Activated CD4-positive, CD25-positive, alpha-beta regulatory T cell treated with anti-CD3 and anti-CD28 coated beads, Interleukin-2, amount 50 U/mL, for 16 hours (primary cell): ENCODE data around the gene HDGFL1.

Source experiments
- DNase-seq: peaks from one replicate; pipeline ENCODE4 v3.0.0-alpha.2; 2020; ENCODE audit warnings: low read depth, low spot score

HDGFL1 gene

GRCh38 chr6:22590423-22590822 lies 21.1 kb downstream of the HDGFL1 start:
- DNase-seq = no peak

GRCh38 chr6:22593895-22594294 lies 24.5 kb downstream of the HDGFL1 start:
- DNase-seq = no peak

GRCh38 chr6:22596011-22596410 lies 26.6 kb downstream of the HDGFL1 start:
- no peak for DNase-seq

GRCh38 chr6:22598339-22598738 lies 29.0 kb downstream of the HDGFL1 start:
- DNase-seq = no peak

GRCh38 chr6:22600059-22600458 lies 30.7 kb downstream of the HDGFL1 start:
- DNase-seq = no peak

GRCh38 chr6:22601984-22602383 lies 32.6 kb downstream of the HDGFL1 start:
- DNase-seq = no peak

- no peak for DNase-seq
Measured at GRCh38 chr6:22605736-22606135, 36.4 kb downstream of the HDGFL1 start.

GRCh38 chr6:22610127-22610526 lies 40.8 kb downstream of the HDGFL1 start:
- DNase-seq = no peak

GRCh38 chr6:22612236-22612635 lies 42.9 kb downstream of the HDGFL1 start:
- DNase-seq = no peak

- no peak for DNase-seq
Measured at GRCh38 chr6:22613051-22613450, 43.7 kb downstream of the HDGFL1 start.

- DNase-seq = no peak
Measured at GRCh38 chr6:22613695-22614094, 44.3 kb downstream of the HDGFL1 start.

- DNase-seq = no peak
Measured at GRCh38 chr6:22614547-22614946, 45.2 kb downstream of the HDGFL1 start.

- DNase-seq = no peak
Measured at GRCh38 chr6:22621028-22621427, 51.7 kb downstream of the HDGFL1 start.
